Gastroesophageal sphincter (tissue), 4 donors: ENCODE measurements around the gene PTGDS. TPM values are rescaled to one million over a fixed set of nuclear protein-coding genes. Genes with fewer than 3 reads are reported as not detected.
A peak's percentile ranks its signal among the peaks of the same experiment; 100 is the strongest.

Experiments
- ATAC-seq: fragments of 150-250 bp; one replicate; pipeline ENCODE4 v1.9.1; 2016; ENCODE audit warnings: mild to moderate bottlenecking, moderate library complexity
- H3K27ac ChIP-seq, 4 donors: fragments of 200-600 bp; sonication (generic) in 3 of 4; 1 replicate in 3 of 4; 2 replicates in 1 of 4; pipeline ENCODE4 v1.5.1; 2016 to 2019
- H3K27me3 ChIP-seq: fragments of 200-600 bp; sonication (generic); one replicate; pipeline ENCODE4 v1.5.1; 2019
- H3K36me3 ChIP-seq, 2 donors: fragments of 200-600 bp; sonication (generic); one replicate each; pipeline ENCODE4 v1.5.1; 2019; ENCODE audit warnings: control low read depth in 1 of 2
- H3K4me1 ChIP-seq, 3 donors: fragments of 200-600 bp; sonication (generic); 1 replicate in 2 of 3; 2 replicates in 1 of 3; pipeline ENCODE4 v1.5.1; 2016 to 2019; ENCODE audit warnings: control low read depth in 2 of 3
- H3K4me3 ChIP-seq, 2 donors: fragments of 200-600 bp; sonication (generic); one replicate each; pipeline ENCODE4 v1.5.1; 2019; ENCODE audit warnings: mild to moderate bottlenecking in 1 of 2, moderate library complexity in 1 of 2
- H3K9me3 ChIP-seq, 3 donors: fragments of 200-600 bp; sonication (generic); one replicate each; pipeline ENCODE4 v1.5.1; 2017 to 2019; ENCODE audit warnings: control low read depth in 2 of 3
- EP300 ChIP-seq: sonication (generic); formaldehyde crosslinking; IDR thresholded peaks from one replicate; pipeline ENCODE4 v1.6.1; 2017; ENCODE audit warnings: antibody characterized with exemption, mild to moderate bottlenecking
- POLR2A ChIP-seq, 2 donors: fragments of 450-650 bp; IDR thresholded peaks; one replicate each; pipeline ENCODE4 v1.6.1; 2017; ENCODE audit warnings: antibody characterized with exemption in 2 of 2, mild to moderate bottlenecking in 2 of 2, moderate library complexity in 1 of 2
- POLR2AphosphoS5 ChIP-seq: sonication (generic); formaldehyde crosslinking; IDR thresholded peaks from one replicate; pipeline ENCODE4 v1.6.1; 2017; ENCODE audit warnings: antibody characterized with exemption
- WGBS, 2 donors: methylation state at CpG; one replicate each; pipeline ENCODE4 v1.1.5; 2018; ENCODE audit warnings: low coverage in 1 of 2; 5-methylcytosine and 5-hydroxymethylcytosine counted together
- total RNA-seq, 4 donors: library from RNA; depleted of rRNA; stranded (reverse); fragments of >200 nt; gene quantifications; one replicate each; pipeline ENCODE4 v1.1.0, GENCODE V29; 2016
- TF ChIP-seq, protein P1 (sequence below), 4 experiments: fragments of 200-600 bp in 2 of 4; fragments of 450-650 bp in 2 of 4; sonication (generic) in 1 of 4; IDR thresholded peaks; one replicate each; pipeline ENCODE4 v1.5.1; 2017 to 2019; ENCODE audit warnings: antibody characterized with exemption in 4 of 4, mild to moderate bottlenecking in 2 of 4, moderate library complexity in 2 of 4

PTGDS gene
- total RNA-seq, 4 donors from 2014 or later = 7.4 to 132 (median 29.7) TPM

DNA sequence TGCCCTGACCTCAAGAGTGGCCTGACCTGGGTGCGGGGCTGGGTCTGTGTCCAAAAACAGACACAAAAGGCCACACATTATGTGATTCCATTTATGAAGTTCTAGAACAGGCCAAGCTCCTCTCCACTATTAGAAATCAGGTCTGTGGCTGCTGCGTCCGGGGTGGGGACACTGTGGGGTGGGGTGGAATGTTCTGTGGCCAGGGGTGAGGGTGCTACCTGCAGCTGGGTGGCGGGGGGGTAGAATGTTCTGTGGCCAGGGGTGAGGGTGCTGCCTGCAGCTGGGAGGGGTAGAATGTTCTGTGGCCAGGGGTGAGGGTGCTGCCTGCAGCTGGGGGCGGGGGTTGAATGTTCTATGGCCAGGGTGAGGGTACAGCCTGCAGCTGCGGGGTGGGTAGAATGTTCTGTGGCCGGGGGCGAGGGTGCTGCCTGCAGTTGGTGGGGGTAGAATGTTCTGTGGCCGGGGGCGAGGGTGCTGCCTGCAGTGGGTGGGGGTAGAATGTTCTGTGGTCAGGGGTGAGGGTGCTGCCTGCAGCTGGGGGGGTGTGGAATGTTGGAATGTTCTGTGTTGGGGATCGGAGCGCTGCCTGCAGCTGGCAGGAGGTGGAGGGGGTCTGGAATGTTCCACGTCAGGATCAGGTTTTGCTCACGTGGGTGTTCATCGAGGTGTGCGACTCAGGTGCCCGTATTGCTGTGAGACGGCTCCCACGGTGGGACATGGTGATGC lies 16.9 kb upstream of the PTGDS start:
- Histone ChIP-seq H3K4me3 (no peak overlapping the region), H3K27me3 (peaks cover 16% of the 10 kb centered on the region), H3K27ac (no peak overlapping the region), H3K36me3 (no peaks in the 10 kb centered on the region), H3K4me1 (peaks cover 0 to 3% (median 0%) of the 10 kb centered on the region in 3 donors), H3K9me3 (no peaks in the 10 kb centered on the region)
- TF ChIP-seq, protein P1, sequence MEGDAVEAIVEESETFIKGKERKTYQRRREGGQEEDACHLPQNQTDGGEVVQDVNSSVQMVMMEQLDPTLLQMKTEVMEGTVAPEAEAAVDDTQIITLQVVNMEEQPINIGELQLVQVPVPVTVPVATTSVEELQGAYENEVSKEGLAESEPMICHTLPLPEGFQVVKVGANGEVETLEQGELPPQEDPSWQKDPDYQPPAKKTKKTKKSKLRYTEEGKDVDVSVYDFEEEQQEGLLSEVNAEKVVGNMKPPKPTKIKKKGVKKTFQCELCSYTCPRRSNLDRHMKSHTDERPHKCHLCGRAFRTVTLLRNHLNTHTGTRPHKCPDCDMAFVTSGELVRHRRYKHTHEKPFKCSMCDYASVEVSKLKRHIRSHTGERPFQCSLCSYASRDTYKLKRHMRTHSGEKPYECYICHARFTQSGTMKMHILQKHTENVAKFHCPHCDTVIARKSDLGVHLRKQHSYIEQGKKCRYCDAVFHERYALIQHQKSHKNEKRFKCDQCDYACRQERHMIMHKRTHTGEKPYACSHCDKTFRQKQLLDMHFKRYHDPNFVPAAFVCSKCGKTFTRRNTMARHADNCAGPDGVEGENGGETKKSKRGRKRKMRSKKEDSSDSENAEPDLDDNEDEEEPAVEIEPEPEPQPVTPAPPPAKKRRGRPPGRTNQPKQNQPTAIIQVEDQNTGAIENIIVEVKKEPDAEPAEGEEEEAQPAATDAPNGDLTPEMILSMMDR (IDR thresholded peaks at IDR 0.05) = no peak
- TF ChIP-seq POLR2A (IDR thresholded peaks at IDR 0.05) (no peak), EP300 (no peak), POLR2AphosphoS5 (no peak)
- ATAC-seq = no peak
- WGBS, 2 donors = 73% methylated on average over 4 of the region's 19 CpGs; no CpG with 5 or more reads in 1 of the 2 donors

DNA sequence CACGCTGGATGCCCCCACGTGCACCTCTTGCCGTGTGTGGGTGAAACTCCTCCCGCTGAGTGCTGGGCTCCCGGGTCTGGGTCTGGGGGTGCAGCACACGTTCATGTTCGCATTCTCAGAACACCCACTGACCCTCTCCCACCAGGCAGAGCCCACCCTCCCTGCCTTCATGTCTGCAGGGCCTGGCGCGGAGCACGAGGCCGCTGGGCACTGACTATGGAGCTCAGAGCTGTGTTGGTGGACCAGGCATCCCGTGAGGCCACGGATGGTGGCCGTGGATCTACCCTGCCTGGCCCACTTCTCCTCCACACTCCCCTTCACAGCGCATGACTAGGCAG lies 16.4 kb upstream of the PTGDS start:
- Histone ChIP-seq H3K4me3 (no peak overlapping the region), H3K9me3 (no peaks in the 10 kb centered on the region), H3K4me1 (peaks cover 0 to 4% (median 2%) of the 10 kb centered on the region in 3 donors), H3K27ac (no peak overlapping the region), H3K27me3 (peaks cover 21% of the 10 kb centered on the region), H3K36me3 (no peaks in the 10 kb centered on the region)
- 100% methylated on average over 1 of the region's 15 CpGs; no CpG with 5 or more reads in 1 of the 2 donors for WGBS, 2 donors
- TF ChIP-seq, protein P1 (IDR thresholded peaks at IDR 0.05) = no peak
- TF ChIP-seq POLR2A (IDR thresholded peaks at IDR 0.05) = no peak
- no peak for TF ChIP-seq POLR2AphosphoS5
- no peak for TF ChIP-seq EP300
- peak; percentile 2 for ATAC-seq

DNA sequence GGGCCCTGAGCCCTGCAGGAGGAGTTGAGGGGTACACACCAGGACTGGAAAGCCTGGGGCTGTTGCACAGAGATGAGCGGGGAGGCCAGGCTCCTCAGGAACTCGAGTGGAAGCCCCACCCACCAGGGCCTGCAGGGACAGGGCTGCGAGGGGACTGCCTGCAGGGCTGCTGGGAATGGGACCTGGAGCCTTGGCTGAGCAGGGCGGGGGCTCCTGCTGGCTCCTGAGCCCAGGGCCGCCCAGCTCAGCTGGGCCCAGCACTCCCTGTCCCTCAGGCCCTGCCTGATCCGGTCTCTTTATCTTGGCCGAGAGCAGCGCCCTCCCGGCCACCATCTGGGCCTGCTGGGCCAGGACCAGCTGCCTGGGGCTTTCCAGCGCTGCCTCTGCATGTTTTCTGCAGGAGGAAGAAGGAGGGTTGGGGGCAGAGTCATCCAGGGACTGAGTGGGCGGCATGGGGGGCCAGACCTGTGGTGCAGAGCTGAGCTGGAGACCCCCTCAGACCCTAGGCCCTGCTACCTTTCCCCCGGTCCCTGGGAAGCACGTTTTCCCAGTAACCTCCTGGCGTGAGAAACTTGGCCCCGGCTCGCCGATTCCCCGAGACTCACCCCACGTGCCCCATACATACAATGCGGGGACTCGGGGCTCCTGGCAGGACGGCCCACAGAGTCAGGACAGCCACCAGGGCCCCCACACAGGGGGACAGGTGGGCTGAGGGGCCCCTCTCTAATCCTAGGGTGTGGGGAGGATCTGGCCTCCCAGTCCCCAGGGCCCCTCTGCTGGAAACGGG lies 15.8 kb upstream of the PTGDS start:
- ATAC-seq = peak; percentile 67
- H3K4me3 ChIP-seq = no peak overlapping the region
- peaks cover 27% of the 10 kb centered on the region for H3K27me3 ChIP-seq
- WGBS, 2 donors = 73% methylated on average over 1 of the region's 23 CpGs; no CpG with 5 or more reads in 1 of the 2 donors
- H3K4me1 ChIP-seq = peaks cover 0 to 8% (median 8%) of the 10 kb centered on the region in 3 donors
- no peaks in the 10 kb centered on the region for H3K36me3 ChIP-seq
- no peaks in the 10 kb centered on the region for H3K9me3 ChIP-seq
- no peak overlapping the region for H3K27ac ChIP-seq
- no peak for TF ChIP-seq EP300
- TF ChIP-seq POLR2A (IDR thresholded peaks at IDR 0.05) = no peak
- TF ChIP-seq, protein P1 (IDR thresholded peaks at IDR 0.05) = no peak
- no peak for TF ChIP-seq POLR2AphosphoS5

DNA sequence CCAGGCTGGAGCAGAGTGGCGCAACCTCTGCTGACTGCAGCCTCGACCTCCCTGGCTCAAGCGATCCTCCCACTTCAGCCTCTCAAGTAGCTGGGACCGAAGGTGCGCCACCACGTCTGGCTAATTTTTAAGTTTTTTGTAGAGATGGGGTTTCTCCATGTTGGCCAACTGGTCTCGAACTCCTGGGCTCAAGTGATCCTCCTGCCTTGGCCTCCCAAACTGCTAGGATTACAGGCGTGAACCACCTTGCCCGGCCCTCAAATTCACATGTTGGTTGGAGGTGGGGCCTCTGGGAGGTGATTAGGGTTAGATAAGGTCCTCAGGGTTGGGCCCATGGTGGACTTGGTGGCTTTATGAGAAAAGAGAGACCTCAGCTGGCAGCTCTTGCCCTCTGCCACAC lies 15.1 kb upstream of the PTGDS start:
- no peak overlapping the region for H3K27ac ChIP-seq
- H3K4me3 ChIP-seq = no peak overlapping the region
- H3K9me3 ChIP-seq = no peaks in the 10 kb centered on the region
- no peaks in the 10 kb centered on the region for H3K36me3 ChIP-seq
- no peak for ATAC-seq
- peaks cover 0 to 8% (median 8%) of the 10 kb centered on the region in 3 donors for H3K4me1 ChIP-seq
- WGBS, 2 donors = 97 to 98% methylated on average over 6 to 8 of the region's 9 CpGs
- peaks cover 28% of the 10 kb centered on the region for H3K27me3 ChIP-seq
- TF ChIP-seq, protein P1 (IDR thresholded peaks at IDR 0.05) = no peak
- no peak for TF ChIP-seq POLR2AphosphoS5
- TF ChIP-seq POLR2A (IDR thresholded peaks at IDR 0.05) = no peak
- no peak for TF ChIP-seq EP300
